Measurements from ENCODE around the gene PTPRC.

- TF ChIP-seq EZH2 (IDR thresholded peaks at IDR 0.05; ENCODE audit: insufficient read depth, poor library complexity, severe bottlenecking) (no peak), EZH2phosphoT487 (IDR thresholded peaks at IDR 0.05; ENCODE audit: insufficient read depth, low read depth) (no peak)
Observed at GRCh38 chr1:198773523-198773922, 134.7 kb downstream of the PTPRC start.

Data from GM23248 (cell line).